ENCODE measurements around the gene KDM6A.

DNA sequence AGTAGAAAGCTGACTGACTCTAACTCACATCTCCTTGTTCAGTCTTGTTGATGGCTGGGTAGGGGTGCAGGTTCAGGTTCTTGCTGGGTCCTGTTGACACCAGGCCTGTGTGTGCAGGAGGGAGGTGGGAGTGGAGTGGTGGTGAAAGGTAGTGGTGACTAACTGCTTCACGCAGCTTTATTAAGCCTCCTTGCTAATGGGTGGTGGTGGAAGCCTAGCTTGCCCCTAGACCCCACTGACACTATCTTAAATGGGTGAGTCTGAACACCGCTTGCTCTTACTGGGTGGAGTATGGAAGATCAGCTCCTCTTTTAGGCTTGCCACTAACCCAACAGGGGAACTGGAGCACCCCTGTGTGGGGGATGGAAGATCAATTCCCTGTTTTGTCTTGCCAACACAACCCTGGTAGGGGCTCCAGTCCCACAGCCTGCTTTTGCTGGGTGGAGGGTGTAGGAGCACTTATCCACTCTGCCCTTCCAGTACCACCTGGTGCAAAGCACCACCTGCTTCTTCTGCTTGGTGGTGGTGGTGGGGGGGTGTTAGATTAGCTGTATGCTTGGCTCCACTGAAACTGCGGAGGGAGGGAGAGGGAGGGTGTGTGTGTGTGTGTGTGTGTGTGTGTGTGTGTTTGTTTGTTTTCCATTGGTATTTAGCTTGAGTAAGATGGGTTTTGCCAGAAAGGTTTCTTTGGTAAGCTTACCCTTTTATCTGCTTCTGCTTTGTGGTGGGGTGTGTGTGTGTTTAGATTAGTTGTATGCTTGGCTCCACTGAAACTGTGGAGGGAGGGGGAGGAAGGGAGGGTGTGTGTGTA lies 25.6 kb downstream of the KDM6A start:
- TF ChIP-seq, protein P1, sequence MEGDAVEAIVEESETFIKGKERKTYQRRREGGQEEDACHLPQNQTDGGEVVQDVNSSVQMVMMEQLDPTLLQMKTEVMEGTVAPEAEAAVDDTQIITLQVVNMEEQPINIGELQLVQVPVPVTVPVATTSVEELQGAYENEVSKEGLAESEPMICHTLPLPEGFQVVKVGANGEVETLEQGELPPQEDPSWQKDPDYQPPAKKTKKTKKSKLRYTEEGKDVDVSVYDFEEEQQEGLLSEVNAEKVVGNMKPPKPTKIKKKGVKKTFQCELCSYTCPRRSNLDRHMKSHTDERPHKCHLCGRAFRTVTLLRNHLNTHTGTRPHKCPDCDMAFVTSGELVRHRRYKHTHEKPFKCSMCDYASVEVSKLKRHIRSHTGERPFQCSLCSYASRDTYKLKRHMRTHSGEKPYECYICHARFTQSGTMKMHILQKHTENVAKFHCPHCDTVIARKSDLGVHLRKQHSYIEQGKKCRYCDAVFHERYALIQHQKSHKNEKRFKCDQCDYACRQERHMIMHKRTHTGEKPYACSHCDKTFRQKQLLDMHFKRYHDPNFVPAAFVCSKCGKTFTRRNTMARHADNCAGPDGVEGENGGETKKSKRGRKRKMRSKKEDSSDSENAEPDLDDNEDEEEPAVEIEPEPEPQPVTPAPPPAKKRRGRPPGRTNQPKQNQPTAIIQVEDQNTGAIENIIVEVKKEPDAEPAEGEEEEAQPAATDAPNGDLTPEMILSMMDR (IDR thresholded peaks at IDR 0.05), result no peak
- TF ChIP-seq POLR2A (IDR thresholded peaks at IDR 0.05) (no peak), EP300 (IDR thresholded peaks at IDR 0.05; ENCODE audit: low read depth) (no peak), POLR2AphosphoS5 (IDR thresholded peaks at IDR 0.05) (no peak)

Data from transverse colon (tissue), 4 donors.